ENCODE measurements around the gene COL13A1. TPM values are rescaled to one million over a fixed set of nuclear protein-coding genes. Genes with fewer than 3 reads are reported as not detected.

COL13A1 gene
- total and polyA plus RNA-seq, 2 of the 8 experiments (the other 6 are each of a cell fraction or from before 2014, with no cell fraction given) = 2.6 to 5.2 TPM

DNA sequence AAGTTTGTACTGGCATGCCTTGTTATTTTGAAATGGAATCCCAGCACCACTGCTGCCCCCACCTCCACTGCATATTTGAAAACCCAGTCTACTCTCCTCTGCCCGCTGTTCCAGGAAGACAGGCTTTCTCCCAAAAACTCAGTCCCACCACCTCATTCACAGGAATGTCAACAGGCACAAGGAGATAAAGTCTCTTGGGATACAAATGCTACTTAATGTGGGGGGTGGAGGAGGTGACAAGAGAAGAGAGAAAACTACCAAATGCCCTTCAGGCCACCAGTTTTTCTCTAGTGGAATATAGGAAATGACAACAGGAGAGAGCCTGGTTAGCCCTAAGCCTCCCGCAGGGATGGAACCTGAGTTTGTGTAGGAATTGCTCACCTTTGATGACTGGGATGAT is 1.0 kb upstream of the COL13A1 start (continued):
- TF ChIP-seq, protein P1, sequence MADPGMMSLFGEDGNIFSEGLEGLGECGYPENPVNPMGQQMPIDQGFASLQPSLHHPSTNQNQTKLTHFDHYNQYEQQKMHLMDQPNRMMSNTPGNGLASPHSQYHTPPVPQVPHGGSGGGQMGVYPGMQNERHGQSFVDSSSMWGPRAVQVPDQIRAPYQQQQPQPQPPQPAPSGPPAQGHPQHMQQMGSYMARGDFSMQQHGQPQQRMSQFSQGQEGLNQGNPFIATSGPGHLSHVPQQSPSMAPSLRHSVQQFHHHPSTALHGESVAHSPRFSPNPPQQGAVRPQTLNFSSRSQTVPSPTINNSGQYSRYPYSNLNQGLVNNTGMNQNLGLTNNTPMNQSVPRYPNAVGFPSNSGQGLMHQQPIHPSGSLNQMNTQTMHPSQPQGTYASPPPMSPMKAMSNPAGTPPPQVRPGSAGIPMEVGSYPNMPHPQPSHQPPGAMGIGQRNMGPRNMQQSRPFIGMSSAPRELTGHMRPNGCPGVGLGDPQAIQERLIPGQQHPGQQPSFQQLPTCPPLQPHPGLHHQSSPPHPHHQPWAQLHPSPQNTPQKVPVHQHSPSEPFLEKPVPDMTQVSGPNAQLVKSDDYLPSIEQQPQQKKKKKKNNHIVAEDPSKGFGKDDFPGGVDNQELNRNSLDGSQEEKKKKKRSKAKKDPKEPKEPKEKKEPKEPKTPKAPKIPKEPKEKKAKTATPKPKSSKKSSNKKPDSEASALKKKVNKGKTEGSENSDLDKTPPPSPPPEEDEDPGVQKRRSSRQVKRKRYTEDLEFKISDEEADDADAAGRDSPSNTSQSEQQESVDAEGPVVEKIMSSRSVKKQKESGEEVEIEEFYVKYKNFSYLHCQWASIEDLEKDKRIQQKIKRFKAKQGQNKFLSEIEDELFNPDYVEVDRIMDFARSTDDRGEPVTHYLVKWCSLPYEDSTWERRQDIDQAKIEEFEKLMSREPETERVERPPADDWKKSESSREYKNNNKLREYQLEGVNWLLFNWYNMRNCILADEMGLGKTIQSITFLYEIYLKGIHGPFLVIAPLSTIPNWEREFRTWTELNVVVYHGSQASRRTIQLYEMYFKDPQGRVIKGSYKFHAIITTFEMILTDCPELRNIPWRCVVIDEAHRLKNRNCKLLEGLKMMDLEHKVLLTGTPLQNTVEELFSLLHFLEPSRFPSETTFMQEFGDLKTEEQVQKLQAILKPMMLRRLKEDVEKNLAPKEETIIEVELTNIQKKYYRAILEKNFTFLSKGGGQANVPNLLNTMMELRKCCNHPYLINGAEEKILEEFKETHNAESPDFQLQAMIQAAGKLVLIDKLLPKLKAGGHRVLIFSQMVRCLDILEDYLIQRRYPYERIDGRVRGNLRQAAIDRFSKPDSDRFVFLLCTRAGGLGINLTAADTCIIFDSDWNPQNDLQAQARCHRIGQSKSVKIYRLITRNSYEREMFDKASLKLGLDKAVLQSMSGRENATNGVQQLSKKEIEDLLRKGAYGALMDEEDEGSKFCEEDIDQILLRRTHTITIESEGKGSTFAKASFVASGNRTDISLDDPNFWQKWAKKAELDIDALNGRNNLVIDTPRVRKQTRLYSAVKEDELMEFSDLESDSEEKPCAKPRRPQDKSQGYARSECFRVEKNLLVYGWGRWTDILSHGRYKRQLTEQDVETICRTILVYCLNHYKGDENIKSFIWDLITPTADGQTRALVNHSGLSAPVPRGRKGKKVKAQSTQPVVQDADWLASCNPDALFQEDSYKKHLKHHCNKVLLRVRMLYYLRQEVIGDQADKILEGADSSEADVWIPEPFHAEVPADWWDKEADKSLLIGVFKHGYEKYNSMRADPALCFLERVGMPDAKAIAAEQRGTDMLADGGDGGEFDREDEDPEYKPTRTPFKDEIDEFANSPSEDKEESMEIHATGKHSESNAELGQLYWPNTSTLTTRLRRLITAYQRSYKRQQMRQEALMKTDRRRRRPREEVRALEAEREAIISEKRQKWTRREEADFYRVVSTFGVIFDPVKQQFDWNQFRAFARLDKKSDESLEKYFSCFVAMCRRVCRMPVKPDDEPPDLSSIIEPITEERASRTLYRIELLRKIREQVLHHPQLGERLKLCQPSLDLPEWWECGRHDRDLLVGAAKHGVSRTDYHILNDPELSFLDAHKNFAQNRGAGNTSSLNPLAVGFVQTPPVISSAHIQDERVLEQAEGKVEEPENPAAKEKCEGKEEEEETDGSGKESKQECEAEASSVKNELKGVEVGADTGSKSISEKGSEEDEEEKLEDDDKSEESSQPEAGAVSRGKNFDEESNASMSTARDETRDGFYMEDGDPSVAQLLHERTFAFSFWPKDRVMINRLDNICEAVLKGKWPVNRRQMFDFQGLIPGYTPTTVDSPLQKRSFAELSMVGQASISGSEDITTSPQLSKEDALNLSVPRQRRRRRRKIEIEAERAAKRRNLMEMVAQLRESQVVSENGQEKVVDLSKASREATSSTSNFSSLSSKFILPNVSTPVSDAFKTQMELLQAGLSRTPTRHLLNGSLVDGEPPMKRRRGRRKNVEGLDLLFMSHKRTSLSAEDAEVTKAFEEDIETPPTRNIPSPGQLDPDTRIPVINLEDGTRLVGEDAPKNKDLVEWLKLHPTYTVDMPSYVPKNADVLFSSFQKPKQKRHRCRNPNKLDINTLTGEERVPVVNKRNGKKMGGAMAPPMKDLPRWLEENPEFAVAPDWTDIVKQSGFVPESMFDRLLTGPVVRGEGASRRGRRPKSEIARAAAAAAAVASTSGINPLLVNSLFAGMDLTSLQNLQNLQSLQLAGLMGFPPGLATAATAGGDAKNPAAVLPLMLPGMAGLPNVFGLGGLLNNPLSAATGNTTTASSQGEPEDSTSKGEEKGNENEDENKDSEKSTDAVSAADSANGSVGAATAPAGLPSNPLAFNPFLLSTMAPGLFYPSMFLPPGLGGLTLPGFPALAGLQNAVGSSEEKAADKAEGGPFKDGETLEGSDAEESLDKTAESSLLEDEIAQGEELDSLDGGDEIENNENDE (IDR thresholded peaks at IDR 0.05; ENCODE audit: insufficient replicate concordance, low read length) = no peak
- TF ChIP-seq SP2 (IDR thresholded peaks at IDR 0.05; ENCODE audit: low read length) = no peak
- TF ChIP-seq SRF (IDR thresholded peaks at IDR 0.05; ENCODE audit: low read depth, low read length) = no peak
- TF ChIP-seq, protein P2, sequence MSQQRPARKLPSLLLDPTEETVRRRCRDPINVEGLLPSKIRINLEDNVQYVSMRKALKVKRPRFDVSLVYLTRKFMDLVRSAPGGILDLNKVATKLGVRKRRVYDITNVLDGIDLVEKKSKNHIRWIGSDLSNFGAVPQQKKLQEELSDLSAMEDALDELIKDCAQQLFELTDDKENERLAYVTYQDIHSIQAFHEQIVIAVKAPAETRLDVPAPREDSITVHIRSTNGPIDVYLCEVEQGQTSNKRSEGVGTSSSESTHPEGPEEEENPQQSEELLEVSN (IDR thresholded peaks at IDR 0.05) = no peak
- TF ChIP-seq SUZ12 (IDR thresholded peaks at IDR 0.05; ENCODE audit: low read length) = no peak
- TF ChIP-seq SIN3A (conservative IDR thresholded peaks at IDR 0.05 in 1 of 2, IDR thresholded peaks at IDR 0.05 in 1 of 2; ENCODE audit: low read depth in 1 of 2, low read length in 2 of 2) = no peak
- no peak for TF ChIP-seq RFX5 (IDR thresholded peaks at IDR 0.05; ENCODE audit: borderline replicate concordance, low read depth, low read length)
- TF ChIP-seq, protein P3, sequence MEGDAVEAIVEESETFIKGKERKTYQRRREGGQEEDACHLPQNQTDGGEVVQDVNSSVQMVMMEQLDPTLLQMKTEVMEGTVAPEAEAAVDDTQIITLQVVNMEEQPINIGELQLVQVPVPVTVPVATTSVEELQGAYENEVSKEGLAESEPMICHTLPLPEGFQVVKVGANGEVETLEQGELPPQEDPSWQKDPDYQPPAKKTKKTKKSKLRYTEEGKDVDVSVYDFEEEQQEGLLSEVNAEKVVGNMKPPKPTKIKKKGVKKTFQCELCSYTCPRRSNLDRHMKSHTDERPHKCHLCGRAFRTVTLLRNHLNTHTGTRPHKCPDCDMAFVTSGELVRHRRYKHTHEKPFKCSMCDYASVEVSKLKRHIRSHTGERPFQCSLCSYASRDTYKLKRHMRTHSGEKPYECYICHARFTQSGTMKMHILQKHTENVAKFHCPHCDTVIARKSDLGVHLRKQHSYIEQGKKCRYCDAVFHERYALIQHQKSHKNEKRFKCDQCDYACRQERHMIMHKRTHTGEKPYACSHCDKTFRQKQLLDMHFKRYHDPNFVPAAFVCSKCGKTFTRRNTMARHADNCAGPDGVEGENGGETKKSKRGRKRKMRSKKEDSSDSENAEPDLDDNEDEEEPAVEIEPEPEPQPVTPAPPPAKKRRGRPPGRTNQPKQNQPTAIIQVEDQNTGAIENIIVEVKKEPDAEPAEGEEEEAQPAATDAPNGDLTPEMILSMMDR (IDR thresholded peaks at IDR 0.05; ENCODE audit: control extremely low read depth in 1 of 3, insufficient read depth in 1 of 3, low read depth in 1 of 3, low read length in 3 of 3) = no peak

Data from H1 (cell line).